GM19438 (cell line): ENCODE results near the gene GLRA3.
A peak's percentile ranks its signal among the peaks of the same experiment; 100 is the strongest.
"Not testable (repeated sequence)": the region's sequence is repeated elsewhere in the genome, so short reads cannot be mapped to it uniquely, and the experiment has no call there.

Source experiments
- ATAC-seq: cut with Tn5 transposase; IDR thresholded peaks from one replicate; pipeline ENCODE4 v1.9.1; 2021; ENCODE audit warnings: low read depth; ENCODE audit not compliant: unreplicated experiment

Gene GLRA3

GRCh38 chr4:174672276-174672675 is 156.8 kb downstream of the GLRA3 start:
- no peak for ATAC-seq

GRCh38 chr4:174669270-174669669 is 159.8 kb downstream of the GLRA3 start:
- ATAC-seq, result no peak

- ATAC-seq, result no peak
These were observed 163.2 kb downstream of the GLRA3 start for GRCh38 chr4:174665799-174666198.

GRCh38 chr4:174663216-174663615 is 165.8 kb downstream of the GLRA3 start:
- no peak for ATAC-seq

- no peak for ATAC-seq
These were observed 170.8 kb downstream of the GLRA3 start for GRCh38 chr4:174658246-174658645.

- no peak for ATAC-seq
These were observed 171.6 kb downstream of the GLRA3 start for GRCh38 chr4:174657472-174657871.

- no peak for ATAC-seq
These were observed 174.4 kb downstream of the GLRA3 start for GRCh38 chr4:174654634-174655033.

GRCh38 chr4:174650711-174651355 is 178.2 kb downstream of the GLRA3 start:
- ATAC-seq, result no peak

GRCh38 chr4:174648812-174649211 is 180.2 kb downstream of the GLRA3 start:
- ATAC-seq, result no peak

- no peak for ATAC-seq
These were observed 182.7 kb downstream of the GLRA3 start for GRCh38 chr4:174646326-174646725.

- no peak for ATAC-seq
These were observed 188.9 kb downstream of the GLRA3 start for GRCh38 chr4:174640146-174640545.

GRCh38 chr4:174635732-174636131 is 193.3 kb downstream of the GLRA3 start:
- ATAC-seq, result no peak

- ATAC-seq, result no peak
These were observed 195.6 kb downstream of the GLRA3 start for GRCh38 chr4:174633399-174633798.

GRCh38 chr4:174631901-174632758 is 196.9 kb downstream of the GLRA3 start:
- peak; percentile 67 for ATAC-seq

GRCh38 chr4:174629907-174630450 is 199.1 kb downstream of the GLRA3 start:
- not testable (repeated sequence) for ATAC-seq

- no peak for ATAC-seq
These were observed 199.8 kb downstream of the GLRA3 start for GRCh38 chr4:174629265-174629664.

- no peak for ATAC-seq
These were observed 200.9 kb downstream of the GLRA3 start for GRCh38 chr4:174628191-174628590.

- ATAC-seq, result no peak
These were observed 201.6 kb downstream of the GLRA3 start for GRCh38 chr4:174627473-174627872.

GRCh38 chr4:174626342-174627008 is 202.6 kb downstream of the GLRA3 start:
- ATAC-seq, result no peak

GRCh38 chr4:174616661-174617060 is 212.4 kb downstream of the GLRA3 start:
- ATAC-seq, result no peak

GRCh38 chr4:174613979-174614378 is 215.1 kb downstream of the GLRA3 start:
- no peak for ATAC-seq
